Neuronal stem cell (in vitro differentiated cells): Measurements from ENCODE around the gene NUP98. TPM values are rescaled to one million over a fixed set of nuclear protein-coding genes. Genes with fewer than 3 reads are reported as not detected.

Experiments used
- small RNA-seq: library from polyadenylated mRNA; stranded (forward); fragments of <200 nt; extraction: miRNeasy Mini kit (QIAGEN cat#:217004); gene quantifications from one replicate; pipeline ENCODE3, GENCODE V24; 2013; ENCODE audit not compliant: insufficient read depth

Gene NUP98

Small RNAs within 50 kb of the gene (small RNA-seq; reads per million reads assigned to genes)
- not detected for gene RF00019
- gene RNU6-1143P = not detected
- gene RNU7-50P = not detected
